GM12878 (cell line): ENCODE data around the gene M1AP. TPM values are rescaled to one million over a fixed set of nuclear protein-coding genes. Genes with fewer than 3 reads are reported as not detected.

Experiments used
- ATAC-seq: fragments of 200-7000 bp; cut with Tn5 transposase; 3 replicates; pipeline ENCODE4 v1.9.1; 2020; ENCODE audit warnings: mild to moderate bottlenecking, moderate library complexity
- BruUV-seq: library from RNA; stranded (reverse); fragments of 400-500 nt; replicated peaks from 2 replicates; lab custom pipeline; 2021; lab: Mats Ljungman, UMichigan
- CTCF ChIA-PET: fragments of 300-600 bp; sonication (Branson Sonifier 250); formaldehyde crosslinking; extraction: SDS; loops from one replicate; lab custom pipeline; 2021; ENCODE audit warnings: inconsistent platforms; lab: Yijun Ruan, JAX
- POLR2A ChIA-PET: fragments of 350-600 bp; formaldehyde crosslinking; extraction: SDS; loops from one replicate; lab custom pipeline; 2021; ENCODE audit warnings: inconsistent platforms; lab: Charles Lee
- RAD21 ChIA-PET: fragments of 300-600 bp; sonication (Branson Sonifier 250); formaldehyde crosslinking; loops from one replicate; lab custom pipeline; 2023; ENCODE audit warnings: antibody characterized with exemption; ENCODE audit not compliant: unreplicated experiment; lab: Charles Lee
- SMC1A ChIA-PET: fragments of 300-600 bp; sonication (Branson Sonifier 250); formaldehyde crosslinking; loops from one replicate; lab custom pipeline; 2023; ENCODE audit not compliant: unreplicated experiment, uncharacterized antibody; lab: Charles Lee
- DNase-seq: peaks from one replicate; pipeline ENCODE4 v3.0.0-alpha.2; 2011; ENCODE audit warnings: low read depth, low spot score
- FAIRE-seq: peaks from 3 replicates; lab custom pipeline; 2011; peaks lifted over from hg19 to GRCh38; lab: Jason Lieb, UNC
- H2AFZ ChIP-seq: 2 replicates; pipeline ENCODE4 v1.6.0; 2011; ENCODE audit warnings: low read depth, low read length, control low read depth; ENCODE audit not compliant: control insufficient read depth
- H3K27ac ChIP-seq: 2 replicates; pipeline ENCODE4 v1.5.1; 2011; ENCODE audit warnings: control low read depth; ENCODE audit not compliant: control insufficient read depth, insufficient read depth
- H3K27me3 ChIP-seq, 2 experiments: replicated peaks in 1 of 2; 2 replicates each; pipeline versions ENCODE4 v1.6.0 to v1.6.1; 2011; ENCODE audit warnings: low read length in 1 of 2; ENCODE audit not compliant: control insufficient read depth in 2 of 2, insufficient read depth in 2 of 2
- H3K36me3 ChIP-seq, 2 experiments: 2 replicates each; pipeline ENCODE4 v1.5.1; 2011; ENCODE audit warnings: low read length in 1 of 2; ENCODE audit not compliant: control insufficient read depth in 2 of 2, insufficient read depth in 2 of 2
- H3K4me1 ChIP-seq: 2 replicates; pipeline ENCODE4 v1.6.1; 2011; ENCODE audit warnings: mild to moderate bottlenecking, low read length, moderate library complexity, mixed read lengths; ENCODE audit not compliant: control insufficient read depth, insufficient read depth
- H3K4me2 ChIP-seq: 2 replicates; pipeline ENCODE4 v1.6.0; 2011; ENCODE audit warnings: control low read depth; ENCODE audit not compliant: control insufficient read depth, insufficient read depth
- H3K4me3 ChIP-seq: fragments of 200-600 bp; sonication (generic); 2 replicates; pipeline ENCODE4 v1.5.1; 2016
- H3K79me2 ChIP-seq: 2 replicates; pipeline ENCODE4 v1.6.0; 2011; ENCODE audit warnings: low read length; ENCODE audit not compliant: control insufficient read depth, insufficient read depth
- H3K9ac ChIP-seq: 2 replicates; pipeline ENCODE4 v1.8.0; 2011; ENCODE audit warnings: low read length, control low read depth, mixed read lengths; ENCODE audit not compliant: control insufficient read depth, insufficient read depth
- H3K9me3 ChIP-seq: replicated peaks from 3 replicates; pipeline ENCODE4 v1.5.1; 2011; ENCODE audit warnings: mild to moderate bottlenecking, low read length; ENCODE audit not compliant: control insufficient read depth, insufficient read depth
- H4K20me1 ChIP-seq: 2 replicates; pipeline ENCODE4 v1.6.0; 2011; ENCODE audit not compliant: control insufficient read depth, insufficient read depth
- BCL11A ChIP-seq: IDR thresholded peaks from 2 replicates; pipeline ENCODE4 v1.6.1; 2011; ENCODE audit warnings: low read depth, low read length
- CHD2 ChIP-seq: IDR thresholded peaks from 2 replicates; pipeline ENCODE4 v1.6.1; 2011; ENCODE audit warnings: low read depth, low read length, improper control_type of control experiment, borderline replicate concordance
- IRF3 ChIP-seq: fragments of 450-650 bp; IDR thresholded peaks from 2 replicates; pipeline ENCODE4 v1.6.1; 2014; ENCODE audit warnings: mild to moderate bottlenecking
- NFYA ChIP-seq: IDR thresholded peaks from 2 replicates; pipeline ENCODE4 v1.6.1; 2011; ENCODE audit warnings: low read depth, mild to moderate bottlenecking, low read length, improper control_type of control experiment, borderline replicate concordance
- POLR2AphosphoS2 ChIP-seq: IDR thresholded peaks from 2 replicates; pipeline ENCODE4 v1.6.1; 2011; ENCODE audit warnings: low read depth, mild to moderate bottlenecking, low read length, improper control_type of control experiment, moderate library complexity
- SMAD5 ChIP-seq: IDR thresholded peaks from 2 replicates; pipeline ENCODE4 v1.6.1; 2016; ENCODE audit warnings: antibody characterized with exemption, low read depth
- SMC3 ChIP-seq: IDR thresholded peaks from 2 replicates; pipeline ENCODE4 v1.6.1; 2011; ENCODE audit warnings: low read length, improper control_type of control experiment, borderline replicate concordance
- WGBS: methylation state at CpG from one replicate; pipeline ENCODE4 v1.1.6; 2016; ENCODE audit warnings: low lambda C conversion rate; ENCODE audit not compliant: insufficient replicate concordance, insufficient coverage; ENCODE audit errors: missing lambda C conversion rate; 5-methylcytosine and 5-hydroxymethylcytosine counted together
- in situ Hi-C: fragments of 300-500 bp; cut with MboI; formaldehyde crosslinking; loops from 9 replicates; pipeline ENCODE4 v1.14.3; 2018; ENCODE audit warnings: mixed read lengths
- intact Hi-C: fragments of 100-400 bp; cut with micrococcal nuclease; formaldehyde crosslinking; loops from one replicate; pipeline ENCODE4 v1.14.2; 2022; ENCODE audit not compliant: unreplicated experiment
- polyA plus RNA-seq, 11 experiments: library from polyadenylated mRNA; depleted of rRNA in 4 of 11; unstranded in 6 of 11; stranded (reverse) in 5 of 11; fragments of >200 nt; fragmentation: Nextera tagmentation in 4 of 11; fragmentation: Illumina TruSeq in 1 of 11; extraction: Ambion mirVana in 4 of 11; extraction: Trizol in 1 of 11; gene quantifications; 1 replicate in 1 of 11; 2 replicates in 10 of 11; pipeline versions ENCODE4 v1.2.1 to v1.2.3, GENCODE V29; 2011 to 2016; ENCODE audit warnings: inconsistent platforms in 2 of 11, missing spikeins in 2 of 11, low read depth in 1 of 11
- total RNA-seq, 4 experiments: library from RNA; depleted of rRNA in 3 of 4; stranded (reverse); fragments of >200 nt in 3 of 4; fragmentation: Illumina TruSeq in 1 of 4; extraction: Trizol in 1 of 4; gene quantifications; 2 replicates each; pipeline versions ENCODE4 v1.2.1 to v1.2.3, GENCODE V29; 2013 to 2021
- TF ChIP-seq, protein P1 (sequence below): fragments of 450-650 bp; formaldehyde crosslinking; IDR thresholded peaks from 2 replicates; pipeline ENCODE4 v1.4.0; 2022; ENCODE audit warnings: mild to moderate bottlenecking, moderate library complexity

The M1AP gene
- total and polyA plus RNA-seq, 10 of the 15 experiments (the other 5 are each of a cell fraction or from before 2014, with no cell fraction given) = 0.04 to 0.32 (median 0.16) TPM; not detected in 4

DNA sequence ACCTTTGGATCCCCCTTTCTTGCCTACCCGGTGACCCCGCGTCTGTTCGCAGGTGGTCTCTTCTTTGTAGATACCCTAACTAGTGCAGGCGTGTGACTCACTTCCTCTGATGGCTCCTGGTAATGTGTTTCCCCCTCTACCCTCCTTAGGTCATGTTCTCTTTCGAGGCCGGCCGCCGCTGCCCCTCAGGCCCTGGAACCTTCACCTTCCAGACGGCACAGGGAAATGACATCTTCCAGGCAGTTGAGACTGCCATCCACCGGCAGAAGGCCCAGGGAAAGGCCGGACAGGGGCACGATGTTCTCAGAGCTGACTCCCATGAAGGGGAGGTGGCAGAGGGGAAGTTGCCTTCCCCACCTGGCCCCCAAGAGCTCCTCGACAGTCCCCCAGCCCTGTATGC lies 92.0 kb downstream of the M1AP start (continued):
- TF ChIP-seq, protein P1, sequence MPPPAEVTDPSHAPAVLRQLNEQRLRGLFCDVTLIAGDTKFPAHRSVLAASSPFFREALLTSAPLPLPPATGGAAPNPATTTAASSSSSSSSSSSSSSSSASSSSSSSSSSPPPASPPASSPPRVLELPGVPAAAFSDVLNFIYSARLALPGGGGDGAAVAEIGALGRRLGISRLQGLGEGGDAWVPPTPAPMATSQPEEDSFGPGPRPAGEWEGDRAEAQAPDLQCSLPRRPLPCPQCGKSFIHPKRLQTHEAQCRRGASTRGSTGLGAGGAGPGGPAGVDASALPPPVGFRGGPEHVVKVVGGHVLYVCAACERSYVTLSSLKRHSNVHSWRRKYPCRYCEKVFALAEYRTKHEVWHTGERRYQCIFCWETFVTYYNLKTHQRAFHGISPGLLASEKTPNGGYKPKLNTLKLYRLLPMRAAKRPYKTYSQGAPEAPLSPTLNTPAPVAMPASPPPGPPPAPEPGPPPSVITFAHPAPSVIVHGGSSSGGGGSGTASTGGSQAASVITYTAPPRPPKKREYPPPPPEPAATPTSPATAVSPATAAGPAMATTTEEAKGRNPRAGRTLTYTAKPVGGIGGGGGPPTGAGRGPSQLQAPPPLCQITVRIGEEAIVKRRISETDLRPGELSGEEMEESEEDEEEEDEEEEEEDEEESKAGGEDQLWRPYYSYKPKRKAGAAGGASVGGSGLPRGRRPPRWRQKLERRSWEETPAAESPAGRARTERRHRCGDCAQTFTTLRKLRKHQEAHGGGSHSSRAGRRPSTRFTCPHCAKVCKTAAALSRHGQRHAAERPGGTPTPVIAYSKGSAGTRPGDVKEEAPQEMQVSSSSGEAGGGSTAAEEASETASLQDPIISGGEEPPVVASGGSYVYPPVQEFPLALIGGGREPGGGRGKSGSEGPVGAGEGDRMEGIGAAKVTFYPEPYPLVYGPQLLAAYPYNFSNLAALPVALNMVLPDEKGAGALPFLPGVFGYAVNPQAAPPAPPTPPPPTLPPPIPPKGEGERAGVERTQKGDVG = no peak
- TF ChIP-seq BCL11A (no peak), SMC3 (no peak), CHD2 (no peak), NFYA (no peak), IRF3 (no peak)

- no peak for ATAC-seq
- Histone ChIP-seq H3K4me2 (peak overlapping the region; percentile 91), H4K20me1 (no peaks in the 10 kb centered on the region), H3K4me3 (peak overlapping the region; percentile 95)
- CTCF ChIA-PET = interaction anchor here (1.1 to 8.5 kb wide), 7 partner anchors 9 to 30 kb away, joined by 3 to 115 read pairs (median 6); no protein-coding TSS in a partner anchor
- no peak for DNase-seq
- SMC1A ChIA-PET = interaction anchor here (0.9 to 4.8 kb wide), 9 partner anchors 11 to 47 kb away, joined by 3 to 42 read pairs (median 4); partner anchors contain the start of genes AUP1 and HTRA2
- TF ChIP-seq SMAD5 = no peak
- 0 out of 2 replicates have a peak, but pooled peaks have one; percentile 1 for TF ChIP-seq POLR2AphosphoS2
- TF ChIP-seq, all 136 proteins: peak for 1
- intact Hi-C loops (loop anchor here (2.0 kb wide), 1 partner anchor 15 kb away; no protein-coding TSS in a partner anchor), in situ Hi-C loops (no loop called here)
- 37% methylated on average over 16 of the region's 17 CpGs for WGBS
- H3K27ac ChIP-seq = peak overlapping the region; percentile 93
- FAIRE-seq = no peak
- H3K4me1 ChIP-seq = peaks cover 22% of the 10 kb centered on the region
- H3K27me3 ChIP-seq = no peaks in the 10 kb centered on the region
- BruUV-seq = no TSS peak
- peaks cover 1 to 11% of the 10 kb centered on the region in 2 experiments; a peak in 2 of 4 replicates for H3K36me3 ChIP-seq
- no peaks in the 10 kb centered on the region; the same call in 2 of the 3 replicates for H3K9me3 ChIP-seq
- peaks cover 60% of the 10 kb centered on the region for H3K79me2 ChIP-seq
- peak overlapping the region; percentile 96 for H3K9ac ChIP-seq
- ChIA-PET RAD21 (interaction anchor here (0.8 to 6.5 kb wide), 3 partner anchors 15 to 116 kb away, joined by 3 to 96 read pairs (median 5); no protein-coding TSS in a partner anchor), POLR2A (interaction anchor here (0.5 to 17.8 kb wide), 3 partner anchors 16 to 173 kb away, joined by 4 to 441 read pairs (median 4); no protein-coding TSS in a partner anchor)
- H2AFZ ChIP-seq = no peak overlapping the region
Observed at GRCh38 chr2:74555610-74556103, 92.5 kb downstream of the M1AP start.
